ENCODE results near the gene SLC5A1.

SLC5A1 gene

DNA sequence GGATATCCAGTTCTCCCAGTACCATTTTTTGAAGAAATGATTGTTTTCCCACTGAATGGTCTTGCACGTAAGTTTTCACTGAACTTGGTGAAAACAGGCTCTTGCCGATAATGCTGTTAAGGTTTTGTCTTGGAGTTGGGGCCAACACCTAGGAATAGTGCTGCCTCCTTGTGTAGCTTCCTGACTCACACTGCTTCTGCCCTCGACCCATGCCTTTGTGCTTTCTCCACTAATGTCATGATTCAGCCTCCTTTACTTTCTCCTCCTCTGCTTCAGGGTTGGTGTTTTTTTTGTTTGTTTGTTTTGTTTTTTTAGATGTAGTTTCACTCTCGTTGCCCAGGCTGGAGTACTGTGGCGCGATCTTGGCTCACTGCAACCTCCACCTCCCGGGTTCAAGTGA lies 30.2 kb downstream of the SLC5A1 start:
- Histone ChIP-seq H2AFZ (ENCODE audit: low read depth) (no peak overlapping the region), H3K36me3 (ENCODE audit: insufficient read depth) (no peaks in the 10 kb centered on the region), H3K4me2 (no peak overlapping the region), H3K4me1 (ENCODE audit: low read depth, poor library complexity, severe bottlenecking) (no peaks in the 10 kb centered on the region), H3K27ac (no peak overlapping the region), H3K9ac (no peak overlapping the region), H3K27me3 (ENCODE audit: insufficient read depth, low read depth) (no peaks in the 10 kb centered on the region), H4K20me1 (ENCODE audit: insufficient read depth) (no peaks in the 10 kb centered on the region), H3K4me3 (IDR thresholded peaks at IDR 0.05; ENCODE audit: insufficient read depth, low read depth, low read length) (no peak overlapping the region), H3K79me2 (ENCODE audit: insufficient read depth, low read depth) (no peaks in the 10 kb centered on the region)
- TF ChIP-seq CTCF (conservative IDR thresholded peaks at IDR 0.05; ENCODE audit: low read depth, low read length) = no peak

GRCh38 chr22:32073823-32074380 lies 30.8 kb downstream of the SLC5A1 start:
- Histone ChIP-seq H2AFZ (ENCODE audit: low read depth) (no peak overlapping the region), H3K4me1 (ENCODE audit: low read depth, poor library complexity, severe bottlenecking) (no peaks in the 10 kb centered on the region), H3K4me2 (no peak overlapping the region), H3K27me3 (ENCODE audit: insufficient read depth, low read depth) (no peaks in the 10 kb centered on the region), H3K79me2 (ENCODE audit: insufficient read depth, low read depth) (no peaks in the 10 kb centered on the region), H3K4me3 (IDR thresholded peaks at IDR 0.05; ENCODE audit: insufficient read depth, low read depth, low read length) (no peak overlapping the region), H4K20me1 (ENCODE audit: insufficient read depth) (no peaks in the 10 kb centered on the region), H3K36me3 (ENCODE audit: insufficient read depth) (no peaks in the 10 kb centered on the region), H3K27ac (no peak overlapping the region), H3K9ac (no peak overlapping the region)
- TF ChIP-seq CTCF (conservative IDR thresholded peaks at IDR 0.05; ENCODE audit: low read depth, low read length) = no peak

DNA sequence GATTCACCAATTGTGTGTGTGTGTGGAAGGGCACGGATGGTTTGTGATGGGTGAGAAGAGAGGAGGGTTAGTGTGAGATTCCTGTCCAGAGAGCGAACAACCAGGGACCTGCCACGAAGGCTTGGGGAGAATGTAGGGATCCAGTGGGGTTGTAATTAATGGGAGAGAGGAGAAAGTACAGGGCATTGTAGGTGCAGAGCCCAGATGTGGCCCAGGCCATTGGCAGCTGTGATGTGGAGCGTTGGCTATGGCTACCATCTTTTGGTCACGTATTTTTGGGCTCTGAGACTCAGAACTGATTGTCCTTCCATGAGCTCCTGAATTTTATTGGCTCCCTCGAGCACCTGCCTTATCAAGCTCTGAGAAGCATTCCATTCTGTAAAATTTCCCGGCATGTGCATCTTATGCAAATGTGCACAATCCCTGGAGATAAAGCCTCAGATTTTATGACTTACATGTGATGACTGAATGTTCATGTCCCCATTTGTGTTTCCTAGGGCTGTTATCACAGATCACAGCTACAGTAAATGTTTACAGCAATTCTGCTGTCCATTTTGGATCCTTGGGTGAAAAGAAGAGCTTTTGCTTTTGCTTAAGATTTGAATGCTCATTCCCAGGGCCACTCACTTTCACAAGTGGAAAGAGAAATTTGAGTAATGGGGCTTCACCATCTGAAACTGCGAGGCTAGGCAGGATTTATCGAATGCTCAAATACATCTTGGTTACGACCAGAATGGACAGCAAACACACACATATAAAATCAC lies 33.1 kb downstream of the SLC5A1 start:
- no peaks in the 10 kb centered on the region for H3K27me3 ChIP-seq (ENCODE audit: insufficient read depth, low read depth)
- H2AFZ ChIP-seq (ENCODE audit: low read depth) = no peak overlapping the region
- H3K79me2 ChIP-seq (ENCODE audit: insufficient read depth, low read depth) = no peaks in the 10 kb centered on the region
- H3K4me1 ChIP-seq (ENCODE audit: low read depth, poor library complexity, severe bottlenecking) = no peaks in the 10 kb centered on the region
- H3K27ac ChIP-seq = no peak overlapping the region
- no peak overlapping the region for H3K4me3 ChIP-seq (IDR thresholded peaks at IDR 0.05; ENCODE audit: insufficient read depth, low read depth, low read length)
- TF ChIP-seq CTCF (conservative IDR thresholded peaks at IDR 0.05; ENCODE audit: low read depth, low read length) = no peak
- H3K36me3 ChIP-seq (ENCODE audit: insufficient read depth) = no peaks in the 10 kb centered on the region
- H4K20me1 ChIP-seq (ENCODE audit: insufficient read depth) = no peaks in the 10 kb centered on the region
- H3K4me2 ChIP-seq = no peak overlapping the region
- no peak overlapping the region for H3K9ac ChIP-seq

- no peak for TF ChIP-seq CTCF (conservative IDR thresholded peaks at IDR 0.05; ENCODE audit: low read depth, low read length)
- Histone ChIP-seq H4K20me1 (ENCODE audit: insufficient read depth) (no peaks in the 10 kb centered on the region), H3K4me1 (ENCODE audit: low read depth, poor library complexity, severe bottlenecking) (no peaks in the 10 kb centered on the region), H3K36me3 (ENCODE audit: insufficient read depth) (no peaks in the 10 kb centered on the region), H3K4me3 (IDR thresholded peaks at IDR 0.05; ENCODE audit: insufficient read depth, low read depth, low read length) (no peak overlapping the region), H2AFZ (ENCODE audit: low read depth) (no peak overlapping the region), H3K4me2 (no peak overlapping the region), H3K79me2 (ENCODE audit: insufficient read depth, low read depth) (no peaks in the 10 kb centered on the region), H3K27me3 (ENCODE audit: insufficient read depth, low read depth) (no peaks in the 10 kb centered on the region), H3K27ac (no peak overlapping the region), H3K9ac (no peak overlapping the region)
These were observed 33.7 kb downstream of the SLC5A1 start for GRCh38 chr22:32076761-32077084.

Data from KMS-11 (cell line).